22Rv1 (cell line): ENCODE measurements around the gene FBXW12.

Experiments used
- CTCF ChIP-seq: fragments of 450-650 bp; IDR thresholded peaks from 2 replicates; pipeline ENCODE4 v1.5.1; 2017; ENCODE audit warnings: mild to moderate bottlenecking
- ZFX ChIP-seq: fragments of 450-650 bp; IDR thresholded peaks from 2 replicates; pipeline ENCODE4 v1.6.1; 2017; ENCODE audit warnings: antibody characterized with exemption, borderline replicate concordance

DNA sequence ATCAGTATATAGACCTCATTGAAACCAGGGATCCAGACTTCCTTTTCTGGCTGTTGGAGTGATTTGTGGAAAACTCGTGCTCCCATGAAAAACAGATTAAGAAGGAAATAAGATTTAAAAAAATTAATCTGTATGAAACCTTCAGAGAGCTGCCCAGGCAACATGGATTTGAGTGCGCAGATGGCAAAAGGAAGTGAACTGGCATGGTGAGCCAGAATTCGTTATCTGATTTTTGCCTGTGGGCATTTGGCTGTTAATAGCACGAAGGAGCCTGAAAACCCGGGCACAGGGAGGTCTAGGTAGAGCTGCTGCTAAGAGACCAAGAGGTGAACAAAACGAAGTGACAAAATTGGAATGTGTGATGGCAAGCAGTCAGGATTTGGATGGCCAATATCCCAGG, 19.5 kb upstream of the FBXW12 start:
- TF ChIP-seq CTCF = no peak
- no peak for TF ChIP-seq ZFX
